Measurements from ENCODE around the gene NEURL1.

NEURL1 gene

DNA sequence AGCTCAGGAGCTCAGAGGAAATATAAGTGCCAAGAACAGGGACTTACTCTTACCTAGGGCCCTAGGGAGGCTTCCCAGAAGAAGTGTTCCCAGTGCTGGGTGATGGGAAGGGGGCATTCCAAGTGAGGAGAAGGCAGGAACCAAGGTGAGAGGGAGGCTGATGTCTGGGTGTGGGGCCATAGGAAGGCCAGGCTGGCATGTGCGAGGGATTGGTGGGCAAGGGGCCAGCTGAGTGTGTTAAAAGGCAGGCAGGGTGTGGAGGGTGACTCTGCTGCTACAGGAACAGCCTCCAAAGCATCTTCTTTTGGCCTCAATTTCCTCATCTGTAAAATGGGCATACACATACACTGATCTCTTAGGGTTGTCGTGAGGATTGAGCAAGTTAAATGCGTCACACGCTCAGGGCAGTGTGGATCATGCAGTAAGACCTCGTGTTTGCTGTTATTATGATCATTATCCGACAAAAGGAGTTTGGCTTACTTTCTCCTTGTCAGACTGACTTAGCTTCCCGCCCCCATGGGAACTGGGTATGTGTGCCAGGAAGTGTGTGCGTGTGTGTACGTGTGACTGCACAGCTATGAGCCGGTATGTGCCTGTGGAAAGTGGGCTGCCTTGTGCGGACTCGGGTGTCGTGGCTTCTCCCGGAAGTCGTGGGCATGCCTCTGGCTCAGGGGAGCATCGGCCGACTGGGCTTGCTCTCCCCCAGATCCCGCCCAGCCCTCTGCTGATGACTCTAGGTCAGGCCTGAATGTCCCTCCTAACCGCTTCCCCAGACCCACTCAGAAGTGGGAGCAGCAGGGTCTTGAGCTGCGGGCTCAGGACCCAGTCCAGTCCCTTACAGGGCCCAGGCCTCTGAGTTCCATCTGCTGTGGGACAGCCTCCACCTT, 59.6 kb downstream of the NEURL1 start:
- no peak overlapping the region for H3K27ac ChIP-seq

DNA sequence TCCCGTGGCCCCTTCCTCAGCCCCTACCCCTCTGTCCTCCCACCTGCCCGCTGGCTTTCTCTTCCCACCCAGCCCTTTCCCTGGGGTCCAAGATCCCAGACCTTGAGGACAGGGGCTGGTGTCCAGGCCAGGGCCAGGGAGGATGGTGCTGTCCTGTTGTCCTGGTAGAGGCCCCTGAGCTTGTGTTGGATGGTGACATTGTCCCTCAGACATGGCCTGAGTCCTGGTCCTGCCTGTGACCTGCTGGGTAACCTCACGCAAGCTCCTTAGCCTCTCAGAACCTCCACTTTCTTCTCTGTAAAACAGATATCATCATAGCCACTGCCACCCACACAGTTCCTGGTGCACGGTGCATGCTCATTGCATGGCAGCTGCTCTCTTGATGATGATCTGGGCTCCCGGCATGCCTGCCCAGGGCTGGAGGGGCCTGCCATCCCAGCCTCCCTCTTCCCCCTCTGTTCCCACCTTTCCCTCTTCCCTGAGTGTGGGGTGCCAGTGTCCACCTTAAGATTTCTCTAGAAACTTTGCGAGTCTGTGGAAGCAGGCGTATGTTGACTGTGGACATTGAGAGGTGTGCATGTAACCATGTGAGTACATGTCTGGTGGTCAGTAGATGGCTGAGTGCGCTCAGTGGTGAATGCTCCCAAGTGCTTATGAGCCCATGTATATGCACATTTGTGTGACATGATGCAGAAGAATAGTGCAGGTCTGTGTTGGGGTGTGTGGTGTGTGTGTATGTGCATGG, 60.4 kb downstream of the NEURL1 start:
- TF ChIP-seq, protein P1, sequence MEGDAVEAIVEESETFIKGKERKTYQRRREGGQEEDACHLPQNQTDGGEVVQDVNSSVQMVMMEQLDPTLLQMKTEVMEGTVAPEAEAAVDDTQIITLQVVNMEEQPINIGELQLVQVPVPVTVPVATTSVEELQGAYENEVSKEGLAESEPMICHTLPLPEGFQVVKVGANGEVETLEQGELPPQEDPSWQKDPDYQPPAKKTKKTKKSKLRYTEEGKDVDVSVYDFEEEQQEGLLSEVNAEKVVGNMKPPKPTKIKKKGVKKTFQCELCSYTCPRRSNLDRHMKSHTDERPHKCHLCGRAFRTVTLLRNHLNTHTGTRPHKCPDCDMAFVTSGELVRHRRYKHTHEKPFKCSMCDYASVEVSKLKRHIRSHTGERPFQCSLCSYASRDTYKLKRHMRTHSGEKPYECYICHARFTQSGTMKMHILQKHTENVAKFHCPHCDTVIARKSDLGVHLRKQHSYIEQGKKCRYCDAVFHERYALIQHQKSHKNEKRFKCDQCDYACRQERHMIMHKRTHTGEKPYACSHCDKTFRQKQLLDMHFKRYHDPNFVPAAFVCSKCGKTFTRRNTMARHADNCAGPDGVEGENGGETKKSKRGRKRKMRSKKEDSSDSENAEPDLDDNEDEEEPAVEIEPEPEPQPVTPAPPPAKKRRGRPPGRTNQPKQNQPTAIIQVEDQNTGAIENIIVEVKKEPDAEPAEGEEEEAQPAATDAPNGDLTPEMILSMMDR (conservative IDR thresholded peaks at IDR 0.05), result no peak
- H3K27ac ChIP-seq, result no peak overlapping the region

More for the DNA sequence above, 59.6 kb downstream of the NEURL1 start:
- TF ChIP-seq, protein P1 (conservative IDR thresholded peaks at IDR 0.05), result no peak

DNA sequence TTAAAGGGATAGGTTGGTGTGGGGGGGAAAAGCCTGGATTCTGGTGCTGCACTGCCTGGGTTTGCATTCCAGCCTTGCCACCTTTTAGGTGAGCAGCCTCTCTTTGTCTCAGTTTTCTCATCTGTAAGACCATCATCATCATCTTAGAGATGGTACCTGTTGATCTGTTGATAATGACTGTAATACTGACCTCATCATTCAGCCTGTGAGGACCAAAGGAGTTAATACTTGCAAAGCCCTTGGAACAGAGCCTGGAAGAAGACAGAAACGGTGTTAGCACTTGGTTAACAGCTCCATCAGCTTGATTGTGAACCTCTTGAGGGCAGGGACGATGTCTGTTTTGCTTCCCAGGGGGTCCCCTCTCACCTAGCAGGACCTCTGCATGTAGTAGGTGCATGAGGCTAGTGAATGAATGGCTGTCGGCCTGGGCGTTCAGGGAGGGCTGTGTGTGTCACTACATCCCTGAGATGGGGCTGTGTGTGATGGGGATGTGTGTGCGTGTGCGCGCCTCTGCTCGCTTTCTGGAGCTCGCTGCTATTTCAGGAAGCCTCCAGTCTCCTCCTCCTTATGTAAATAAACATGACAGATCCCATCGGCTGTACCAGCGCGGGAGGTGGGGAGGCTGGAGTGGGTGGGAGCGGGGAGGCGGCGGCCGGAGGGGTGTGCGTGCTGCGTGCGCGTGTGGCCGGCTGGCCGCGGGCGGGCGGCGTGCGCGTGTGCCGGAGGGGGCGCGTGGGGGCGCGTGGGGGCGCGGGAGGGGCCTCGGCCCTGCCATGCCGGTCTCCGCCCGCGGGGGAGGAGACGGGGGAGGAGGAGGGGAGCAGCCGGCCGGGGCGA, 61.2 kb downstream of the NEURL1 start:
- TF ChIP-seq, protein P1 (conservative IDR thresholded peaks at IDR 0.05), result no peak
- H3K27ac ChIP-seq, result peak overlapping the region; percentile 63

DNA sequence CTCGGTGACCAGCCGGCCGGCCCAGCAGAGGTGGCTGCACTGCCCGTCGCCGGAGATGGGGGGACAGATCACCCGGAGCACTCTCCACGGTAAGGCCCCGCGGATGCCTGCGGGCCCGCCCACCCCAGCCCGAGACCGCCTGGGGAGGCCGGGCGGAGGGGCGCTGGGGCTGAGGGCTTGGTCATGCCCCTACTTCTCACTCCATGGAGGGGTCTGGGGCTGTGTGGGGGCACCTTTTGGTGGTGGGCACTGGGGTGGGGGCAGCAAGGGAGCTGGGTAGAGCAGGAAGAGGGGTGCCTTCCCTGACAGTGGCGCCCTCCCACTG, 61.8 kb downstream of the NEURL1 start:
- peak overlapping the region; percentile 63 for H3K27ac ChIP-seq
- TF ChIP-seq, protein P1 (conservative IDR thresholded peaks at IDR 0.05), result no peak

DNA sequence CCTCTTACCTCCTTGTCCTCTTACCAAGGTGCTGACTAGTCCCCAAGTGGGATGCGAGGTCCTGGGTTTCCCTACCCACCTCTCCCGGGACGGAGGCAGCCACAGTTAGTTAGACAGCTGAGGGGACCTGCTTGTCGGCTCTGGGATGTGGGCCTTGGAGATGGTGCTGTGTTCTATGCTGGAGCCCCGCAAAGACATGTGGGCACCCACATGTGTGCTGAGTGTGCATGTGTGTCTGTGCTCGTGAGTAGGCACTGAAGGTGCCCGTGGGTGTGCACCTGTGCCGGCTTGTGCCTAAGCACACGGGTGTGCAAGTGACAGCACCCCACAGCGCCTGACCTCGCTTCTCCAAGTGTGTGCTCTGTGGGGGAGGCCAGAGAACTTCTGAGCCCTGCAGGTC, 62.2 kb downstream of the NEURL1 start:
- TF ChIP-seq, protein P1 (conservative IDR thresholded peaks at IDR 0.05), result no peak
- peak overlapping the region; percentile 63; the same call in 1 of the 2 replicates for H3K27ac ChIP-seq

DNA sequence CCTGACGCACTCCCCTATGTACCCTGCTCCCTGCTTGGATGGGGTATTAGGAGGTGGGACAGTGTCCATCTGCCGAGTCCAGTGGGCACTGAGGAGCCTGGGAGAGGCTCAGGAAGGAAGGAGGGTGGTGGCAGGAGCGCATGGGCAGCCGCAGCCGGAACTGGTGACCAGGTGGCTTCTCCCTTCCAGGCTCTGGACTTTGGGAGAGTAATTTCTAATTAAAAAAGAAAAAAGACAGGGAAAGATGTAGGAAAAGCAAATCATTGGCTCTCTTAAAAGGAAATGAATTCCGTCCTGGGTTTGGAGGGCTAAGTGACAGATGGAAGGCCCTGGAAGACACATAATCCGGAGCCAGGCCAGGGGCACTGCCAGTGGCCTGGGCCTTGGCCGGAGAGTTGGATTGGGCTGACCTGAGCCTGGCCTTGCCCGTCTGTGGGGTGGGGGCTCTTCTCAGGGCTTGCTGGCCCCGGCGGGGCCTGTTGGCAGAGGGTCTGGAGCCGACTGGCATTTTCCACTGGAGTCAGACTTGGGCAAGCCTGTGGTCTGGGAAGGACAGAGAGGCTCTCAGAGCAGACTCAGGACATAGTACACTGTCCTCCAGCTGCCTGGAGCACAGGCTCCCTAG, 63.0 kb downstream of the NEURL1 start:
- no peak overlapping the region for H3K27ac ChIP-seq
- TF ChIP-seq, protein P1 (conservative IDR thresholded peaks at IDR 0.05), result no peak

Data from VCaP (cell line).